AG08395 (cell line): ENCODE measurements around the gene PLPP1.

Experiments
- DNase-seq: peaks from one replicate; pipeline ENCODE4 v3.0.0; 2012; ENCODE audit warnings: mixed read lengths, low spot score

PLPP1 gene

DNA sequence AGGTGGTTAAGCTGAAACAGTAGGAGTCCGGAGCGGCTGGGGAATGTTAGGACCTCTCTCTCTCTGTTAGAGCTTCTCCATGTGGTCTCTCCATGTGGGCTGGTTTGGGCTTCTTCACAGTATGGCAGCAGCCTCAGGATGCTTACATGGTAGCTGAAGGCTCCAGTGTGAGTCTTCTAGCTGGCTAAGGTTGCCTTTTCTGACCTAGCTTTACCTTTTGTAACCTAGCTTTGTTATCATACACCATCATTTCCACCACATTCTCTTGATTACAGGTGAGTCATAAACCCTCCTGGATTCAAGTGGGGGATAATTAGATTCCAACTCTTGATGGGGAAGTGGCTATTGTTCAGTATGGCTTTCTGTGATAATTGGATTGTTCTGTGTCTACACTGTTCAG lies 128.5 kb downstream of the PLPP1 start:
- no peak for DNase-seq

DNA sequence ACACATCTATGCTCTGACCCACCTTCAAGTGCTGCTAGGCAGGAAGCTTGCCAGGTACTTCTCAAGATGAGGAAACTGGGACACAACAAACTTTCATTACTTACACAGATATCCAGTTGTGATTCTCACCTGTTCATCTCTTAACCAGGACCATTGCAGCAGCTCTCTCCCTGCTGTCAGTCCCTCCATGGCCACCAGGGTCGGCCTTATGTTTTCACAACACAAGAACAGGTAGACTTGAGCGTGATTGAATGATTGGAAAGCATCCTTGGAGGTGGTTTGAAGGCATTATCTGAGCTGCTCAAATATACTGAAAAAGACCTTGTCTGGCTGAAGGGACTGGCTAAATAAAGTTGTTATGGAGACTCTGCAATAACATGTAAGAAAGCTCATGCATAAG lies 132.6 kb downstream of the PLPP1 start:
- DNase-seq = no peak

DNA sequence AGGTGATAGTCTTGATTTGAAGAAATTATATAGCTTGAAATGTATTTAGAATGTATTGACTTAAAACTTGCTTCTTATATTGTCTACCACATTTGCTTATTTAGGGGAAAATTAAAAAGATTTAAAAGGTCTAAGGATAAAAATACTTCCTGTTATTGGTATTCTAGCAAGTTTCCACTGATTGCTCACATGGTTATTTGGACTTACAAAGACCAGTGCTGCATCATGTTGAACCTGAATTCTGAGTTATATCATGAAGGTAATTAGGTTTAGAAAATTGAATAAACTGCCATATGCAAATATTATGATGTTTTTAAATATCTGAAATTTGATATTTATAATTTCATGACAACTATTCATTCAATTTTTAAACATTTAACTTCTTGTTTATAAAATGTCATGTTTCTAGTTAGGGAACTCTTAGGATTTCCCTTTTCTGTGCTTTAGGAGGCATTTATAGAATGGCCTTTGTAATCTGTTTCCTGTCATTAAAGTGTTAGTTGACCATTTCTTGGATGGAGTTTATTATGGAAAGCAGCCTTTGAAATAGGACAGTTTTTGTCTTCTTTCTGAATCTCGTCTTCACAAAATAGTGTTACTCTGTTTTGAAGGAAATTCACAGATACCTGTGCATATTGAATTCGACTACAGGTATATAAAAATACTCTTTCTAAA lies 141.1 kb downstream of the PLPP1 start:
- no peak for DNase-seq

DNA sequence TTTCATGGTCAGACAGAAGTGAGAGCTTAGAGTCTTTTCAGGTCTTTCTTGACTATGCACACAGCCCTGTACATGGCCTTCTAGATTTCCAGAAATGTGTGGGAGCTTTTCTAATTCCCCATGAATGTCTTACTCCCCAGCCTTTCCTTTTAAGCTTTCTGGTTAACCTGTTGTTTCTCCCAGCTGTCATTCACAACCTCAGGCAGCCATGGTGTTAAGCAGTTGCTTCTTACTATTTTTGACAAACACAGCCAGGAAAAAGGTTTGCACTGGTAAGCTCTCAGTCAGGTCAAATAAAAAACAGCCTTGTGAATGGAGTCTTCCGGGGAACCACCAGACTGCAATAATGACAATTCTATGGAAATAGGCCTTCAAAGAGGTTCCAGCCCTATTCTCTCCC lies 142.1 kb downstream of the PLPP1 start:
- no peak for DNase-seq

DNA sequence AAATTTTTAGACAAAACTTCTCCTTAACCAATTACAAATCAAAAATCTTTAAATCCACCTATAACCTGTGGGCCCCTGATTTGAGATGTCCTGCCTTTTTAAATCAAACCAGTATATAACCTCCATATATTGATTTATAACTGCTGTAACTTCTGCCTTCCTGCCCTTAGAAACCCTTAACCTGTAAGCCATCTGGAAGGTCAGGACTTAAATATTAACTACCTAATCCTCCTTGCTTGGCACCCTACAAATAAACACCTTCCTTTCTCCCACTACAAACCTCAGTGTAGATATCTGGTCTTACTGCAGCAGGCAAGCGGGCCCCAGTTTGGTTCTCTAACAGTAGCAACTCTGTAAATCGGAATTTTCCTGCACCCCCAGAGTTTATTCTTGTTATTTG lies 143.1 kb downstream of the PLPP1 start:
- DNase-seq = no peak

DNA sequence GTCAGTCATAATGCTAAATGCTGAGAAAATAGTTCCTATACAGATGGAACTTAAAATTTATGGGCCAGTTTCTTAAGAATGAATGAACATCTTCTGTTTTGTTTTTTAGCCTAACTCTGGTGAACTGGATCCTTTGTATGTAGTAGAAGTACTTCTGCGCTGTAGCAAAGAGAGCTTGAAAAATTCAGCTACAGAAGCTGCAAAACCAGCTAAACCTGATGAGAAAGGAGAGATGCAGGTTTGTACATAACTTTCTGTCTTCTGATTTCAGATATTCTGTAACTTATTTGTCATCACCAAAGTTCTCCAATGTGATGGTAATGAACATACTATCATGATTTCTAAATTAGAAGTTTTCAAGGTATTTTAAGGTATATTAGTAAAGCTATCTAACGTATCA lies 146.9 kb downstream of the PLPP1 start:
- no peak for DNase-seq

DNA sequence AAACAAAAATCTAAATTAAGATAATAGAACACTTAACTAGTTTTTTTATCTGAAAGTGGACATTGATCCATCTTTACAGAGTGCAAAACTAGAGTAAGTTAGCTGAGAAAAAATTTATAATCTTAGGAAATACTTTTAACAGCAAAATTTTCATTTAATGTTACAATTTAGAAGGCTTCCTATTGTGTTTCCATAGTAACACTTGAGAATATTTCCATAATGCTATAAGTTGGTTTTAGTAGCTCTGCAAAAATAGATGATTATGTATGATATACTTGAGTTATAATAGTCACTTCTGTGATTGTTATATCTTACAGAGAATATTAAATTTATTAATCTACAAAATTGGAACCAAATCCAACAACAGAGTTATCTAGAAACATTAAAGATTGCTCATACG lies 148.4 kb downstream of the PLPP1 start:
- DNase-seq = no peak

DNA sequence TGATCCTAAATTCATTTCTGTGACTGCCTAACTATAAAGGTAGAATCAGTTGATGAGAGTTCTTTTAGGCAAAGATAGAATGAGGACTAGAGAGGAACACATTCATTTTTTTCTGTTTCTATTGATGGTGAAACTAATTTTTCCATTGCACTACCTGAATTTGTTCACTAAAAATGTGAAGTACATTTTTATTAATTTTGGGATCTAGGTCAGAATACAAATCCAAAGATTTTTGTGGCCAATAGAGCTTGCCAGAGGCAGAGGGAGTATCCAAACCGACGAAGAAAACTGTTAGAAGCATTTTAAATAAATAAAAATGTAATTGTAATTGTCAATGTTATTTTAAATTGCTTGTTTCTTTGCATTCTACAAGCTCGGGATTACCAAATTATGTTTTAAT lies 148.9 kb downstream of the PLPP1 start:
- no peak for DNase-seq

DNA sequence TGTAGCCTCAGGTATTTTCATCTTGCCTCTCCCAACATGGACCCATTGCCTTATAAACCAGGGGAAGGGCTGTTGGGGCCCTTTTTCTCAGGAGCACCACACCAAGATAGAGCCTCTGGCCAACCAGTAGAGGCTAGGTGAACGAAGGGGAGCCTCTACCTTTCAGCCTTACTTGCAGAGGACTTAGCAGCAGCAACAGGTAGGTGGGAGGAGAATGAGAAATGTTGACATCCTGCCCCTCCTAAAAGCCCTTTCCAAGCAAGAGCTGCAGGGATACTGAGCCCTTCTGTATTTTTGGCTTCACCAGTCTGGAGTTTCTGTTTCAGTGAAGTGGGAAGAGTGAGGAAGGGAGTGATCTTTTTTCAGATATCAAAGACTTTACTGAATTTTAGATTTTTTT lies 149.5 kb downstream of the PLPP1 start:
- no peak for DNase-seq

DNA sequence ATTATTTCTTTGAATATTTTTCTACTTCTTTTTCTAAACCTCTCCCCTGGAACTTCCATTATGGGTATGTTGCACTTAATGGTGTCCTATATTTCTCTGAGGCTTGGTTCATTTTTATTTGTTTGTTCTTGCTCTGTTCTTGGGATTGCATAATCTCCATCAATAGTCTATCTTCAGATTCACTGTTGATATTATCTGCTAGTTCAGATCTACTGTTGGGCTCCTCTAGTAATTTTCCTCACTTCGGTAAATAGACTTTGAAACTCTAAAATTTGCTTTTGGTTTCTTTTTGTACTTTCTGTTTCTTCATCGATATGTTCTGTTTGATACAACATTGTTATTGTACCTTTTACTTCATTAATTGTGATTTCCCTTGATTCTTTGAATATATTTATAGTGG lies 150.7 kb downstream of the PLPP1 start:
- DNase-seq = no peak

DNA sequence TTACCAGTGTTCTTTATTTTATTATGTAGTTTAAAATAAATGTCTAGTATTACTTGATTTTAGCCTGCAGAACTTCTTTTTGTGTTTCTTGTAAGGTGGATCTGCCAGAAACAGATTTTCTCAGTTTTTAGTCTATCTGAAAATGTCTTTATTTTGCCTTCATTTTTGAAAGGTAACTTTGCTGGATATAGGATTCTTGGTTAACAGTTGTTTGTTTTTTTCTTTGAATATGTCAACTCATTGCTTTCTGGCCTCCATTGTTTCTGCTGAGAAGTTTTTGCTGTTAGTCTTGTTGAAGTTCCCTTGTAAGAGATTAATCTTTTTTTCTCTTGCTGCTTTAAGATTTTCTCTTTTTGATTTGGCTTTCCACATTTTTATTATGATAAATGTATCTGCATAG lies 151.5 kb downstream of the PLPP1 start:
- DNase-seq = no peak

DNA sequence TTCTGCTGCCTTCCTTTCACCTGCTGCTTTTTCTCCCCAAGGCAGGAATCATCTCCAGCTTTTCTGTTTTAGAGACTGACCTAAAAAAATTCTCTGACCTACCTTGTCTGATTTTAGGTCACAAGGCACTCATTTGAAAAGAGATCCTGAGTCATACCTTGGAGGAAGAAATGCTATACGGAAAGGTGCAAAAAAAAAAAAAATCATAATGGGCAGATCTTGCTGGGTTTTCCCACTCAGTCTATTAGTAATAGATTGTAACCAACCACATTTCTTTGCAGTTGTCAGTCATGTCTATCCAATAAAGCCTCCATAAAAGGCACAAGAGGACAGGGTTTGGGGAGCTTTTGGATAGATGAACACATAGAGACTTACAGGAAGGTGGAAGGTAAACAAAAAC lies 157.0 kb downstream of the PLPP1 start:
- no peak for DNase-seq
